ENCODE measurements around the gene HSD17B12. TPM values are rescaled to one million over a fixed set of nuclear protein-coding genes. Genes with fewer than 3 reads are reported as not detected.

HSD17B12 gene
- total RNA-seq, 2 experiments from 2014 or later: 31.7 to 33.8 TPM

GRCh38 chr11:43789700-43790443, 109.3 kb downstream of the HSD17B12 start:
- H3K4me1 Mint-ChIP-seq (ENCODE audit: low read depth): no peaks in the 10 kb centered on the region
- H3K27me3 Mint-ChIP-seq (ENCODE audit: low read depth): no peaks in the 10 kb centered on the region
- CTCF ChIA-PET: no interaction called here
- peaks cover 11% of the 10 kb centered on the region for H3K36me3 Mint-ChIP-seq (ENCODE audit: low read depth)
- no peak overlapping the region for H3K4me3 Mint-ChIP-seq
- intact Hi-C loops (cut with micrococcal nuclease): no loop called here
- DNase-seq: no peak
- no peak overlapping the region for H3K27ac Mint-ChIP-seq
- H3K9me3 Mint-ChIP-seq: peaks cover 3% of the 10 kb centered on the region

- no peak for DNase-seq
- H3K36me3 Mint-ChIP-seq (ENCODE audit: low read depth): peaks cover 9% of the 10 kb centered on the region
- no peak overlapping the region for H3K27ac Mint-ChIP-seq
- H3K4me1 Mint-ChIP-seq (ENCODE audit: low read depth): no peaks in the 10 kb centered on the region
- CTCF ChIA-PET: no interaction called here
- H3K27me3 Mint-ChIP-seq (ENCODE audit: low read depth): no peaks in the 10 kb centered on the region
- no peak overlapping the region for H3K4me3 Mint-ChIP-seq
- intact Hi-C loops (cut with micrococcal nuclease): no loop called here
- no peaks in the 10 kb centered on the region for H3K9me3 Mint-ChIP-seq
Measured at GRCh38 chr11:43790444-43790794, 109.9 kb downstream of the HSD17B12 start.

GRCh38 chr11:43797337-43797736, 116.8 kb downstream of the HSD17B12 start:
- Mint-ChIP-seq H3K27me3 (ENCODE audit: low read depth) (no peaks in the 10 kb centered on the region), H3K4me1 (ENCODE audit: low read depth) (no peaks in the 10 kb centered on the region), H3K36me3 (ENCODE audit: low read depth) (peaks cover 26% of the 10 kb centered on the region), H3K9me3 (no peaks in the 10 kb centered on the region), H3K4me3 (no peak overlapping the region), H3K27ac (no peak overlapping the region)
- intact Hi-C loops (cut with micrococcal nuclease): no loop called here
- CTCF ChIA-PET: no interaction called here
- DNase-seq: no peak

DNA sequence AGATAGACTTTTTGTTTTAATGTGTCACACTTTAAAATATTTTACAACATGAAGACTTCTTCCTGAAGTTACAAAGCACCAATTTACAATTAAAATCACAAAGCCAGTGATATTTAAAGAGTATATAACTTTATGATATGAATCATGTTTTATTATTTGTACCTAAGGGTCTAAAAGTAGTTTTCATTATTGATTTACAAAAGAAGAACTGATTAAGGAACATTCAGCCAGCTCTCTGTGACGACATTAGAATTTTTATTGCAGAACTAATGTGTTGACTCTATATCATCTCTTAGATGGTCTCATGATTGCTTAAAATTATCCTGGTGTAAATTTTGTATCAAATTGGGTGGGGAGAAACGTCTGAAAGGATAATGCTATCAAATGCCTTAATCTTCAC, 117.3 kb downstream of the HSD17B12 start:
- Mint-ChIP-seq H3K4me1 (ENCODE audit: low read depth) (no peaks in the 10 kb centered on the region), H3K4me3 (no peak overlapping the region), H3K36me3 (ENCODE audit: low read depth) (peaks cover 26% of the 10 kb centered on the region), H3K27me3 (ENCODE audit: low read depth) (no peaks in the 10 kb centered on the region), H3K27ac (no peak overlapping the region), H3K9me3 (no peaks in the 10 kb centered on the region)
- intact Hi-C loops (cut with micrococcal nuclease): no loop called here
- DNase-seq: no peak
- CTCF ChIA-PET: no interaction called here

- Mint-ChIP-seq H3K36me3 (ENCODE audit: low read depth) (peaks cover 44% of the 10 kb centered on the region), H3K4me1 (ENCODE audit: low read depth) (no peaks in the 10 kb centered on the region), H3K4me3 (no peak overlapping the region), H3K27ac (no peak overlapping the region), H3K9me3 (peaks cover 6% of the 10 kb centered on the region), H3K27me3 (ENCODE audit: low read depth) (no peaks in the 10 kb centered on the region)
- DNase-seq: no peak
- CTCF ChIA-PET: no interaction called here
- intact Hi-C loops (cut with micrococcal nuclease): no loop called here
Measured at GRCh38 chr11:43802509-43802908, 122.0 kb downstream of the HSD17B12 start.

GRCh38 chr11:43803766-43804165, 123.2 kb downstream of the HSD17B12 start:
- Mint-ChIP-seq H3K27ac (no peak overlapping the region), H3K4me1 (ENCODE audit: low read depth) (no peaks in the 10 kb centered on the region), H3K9me3 (peaks cover 6% of the 10 kb centered on the region), H3K27me3 (ENCODE audit: low read depth) (no peaks in the 10 kb centered on the region), H3K4me3 (no peak overlapping the region), H3K36me3 (ENCODE audit: low read depth) (peaks cover 41% of the 10 kb centered on the region)
- intact Hi-C loops (cut with micrococcal nuclease): no loop called here
- CTCF ChIA-PET: interaction anchor here (1.3 kb wide), 1 partner anchor 15 kb away, joined by 3 read pairs; no protein-coding TSS in a partner anchor
- no peak for DNase-seq

- no peak for DNase-seq
- Mint-ChIP-seq H3K36me3 (ENCODE audit: low read depth) (peaks cover 25% of the 10 kb centered on the region), H3K27ac (no peak overlapping the region), H3K27me3 (ENCODE audit: low read depth) (no peaks in the 10 kb centered on the region), H3K4me3 (no peak overlapping the region), H3K4me1 (ENCODE audit: low read depth) (no peaks in the 10 kb centered on the region), H3K9me3 (peaks cover 6% of the 10 kb centered on the region)
- intact Hi-C loops (cut with micrococcal nuclease): no loop called here
- CTCF ChIA-PET: no interaction called here
Measured at GRCh38 chr11:43806976-43807375, 126.4 kb downstream of the HSD17B12 start.

- H3K9me3 Mint-ChIP-seq: no peaks in the 10 kb centered on the region
- DNase-seq: no peak
- H3K4me1 Mint-ChIP-seq (ENCODE audit: low read depth): no peaks in the 10 kb centered on the region
- no peak overlapping the region for H3K4me3 Mint-ChIP-seq
- no peaks in the 10 kb centered on the region for H3K27me3 Mint-ChIP-seq (ENCODE audit: low read depth)
- H3K36me3 Mint-ChIP-seq (ENCODE audit: low read depth): peaks cover 11% of the 10 kb centered on the region
- CTCF ChIA-PET: no interaction called here
- no peak overlapping the region for H3K27ac Mint-ChIP-seq
- intact Hi-C loops (cut with micrococcal nuclease): no loop called here
Measured at GRCh38 chr11:43810929-43811596, 130.5 kb downstream of the HSD17B12 start.

DNA sequence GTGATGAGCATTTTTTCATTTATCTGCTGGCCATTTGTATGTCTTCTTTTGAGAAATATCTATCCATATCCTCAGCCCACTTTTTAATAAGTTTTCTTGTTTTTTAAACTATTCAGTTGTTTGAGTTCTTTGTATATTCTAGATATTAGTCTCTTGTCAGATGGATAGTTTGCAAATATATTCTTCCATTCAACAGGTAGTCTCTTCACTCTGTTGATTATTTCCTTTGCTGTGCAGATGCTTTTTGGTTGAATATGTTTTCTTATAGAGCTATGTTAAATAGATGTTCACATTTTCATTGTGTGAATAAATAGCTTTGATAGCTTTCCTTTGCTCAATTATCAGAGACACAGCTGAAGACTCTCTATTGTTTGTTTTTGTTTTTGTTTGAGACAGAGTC, 131.9 kb downstream of the HSD17B12 start:
- Mint-ChIP-seq H3K36me3 (ENCODE audit: low read depth) (peaks cover 14% of the 10 kb centered on the region), H3K4me3 (no peak overlapping the region), H3K9me3 (no peaks in the 10 kb centered on the region), H3K27me3 (ENCODE audit: low read depth) (no peaks in the 10 kb centered on the region), H3K4me1 (ENCODE audit: low read depth) (no peaks in the 10 kb centered on the region), H3K27ac (no peak overlapping the region)
- CTCF ChIA-PET: no interaction called here
- no peak for DNase-seq
- intact Hi-C loops (cut with micrococcal nuclease): no loop called here

DNA sequence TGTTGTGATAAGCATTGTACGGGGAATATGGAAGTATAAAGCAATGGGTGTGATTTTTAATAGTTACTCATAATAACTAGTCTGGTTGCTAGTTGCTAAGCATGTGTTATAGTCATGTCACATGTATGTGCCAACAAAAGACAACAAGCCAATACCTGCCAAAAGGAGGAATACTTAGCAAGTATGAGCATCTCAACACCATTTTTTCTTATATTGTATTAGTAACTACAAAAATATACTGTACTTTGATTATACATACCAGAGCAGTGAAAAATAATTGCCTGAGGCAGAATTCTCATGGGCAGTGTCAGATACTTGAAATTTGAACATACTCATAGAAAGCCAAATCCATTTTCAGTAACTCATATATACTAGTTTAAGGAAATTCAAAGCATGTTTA, 137.7 kb downstream of the HSD17B12 start:
- no peaks in the 10 kb centered on the region for H3K9me3 Mint-ChIP-seq
- intact Hi-C loops (cut with micrococcal nuclease): no loop called here
- no peaks in the 10 kb centered on the region for H3K4me1 Mint-ChIP-seq (ENCODE audit: low read depth)
- CTCF ChIA-PET: no interaction called here
- DNase-seq: no peak
- H3K27ac Mint-ChIP-seq: no peak overlapping the region
- no peaks in the 10 kb centered on the region for H3K27me3 Mint-ChIP-seq (ENCODE audit: low read depth)
- no peak overlapping the region for H3K4me3 Mint-ChIP-seq
- H3K36me3 Mint-ChIP-seq (ENCODE audit: low read depth): peaks cover 32% of the 10 kb centered on the region

DNA sequence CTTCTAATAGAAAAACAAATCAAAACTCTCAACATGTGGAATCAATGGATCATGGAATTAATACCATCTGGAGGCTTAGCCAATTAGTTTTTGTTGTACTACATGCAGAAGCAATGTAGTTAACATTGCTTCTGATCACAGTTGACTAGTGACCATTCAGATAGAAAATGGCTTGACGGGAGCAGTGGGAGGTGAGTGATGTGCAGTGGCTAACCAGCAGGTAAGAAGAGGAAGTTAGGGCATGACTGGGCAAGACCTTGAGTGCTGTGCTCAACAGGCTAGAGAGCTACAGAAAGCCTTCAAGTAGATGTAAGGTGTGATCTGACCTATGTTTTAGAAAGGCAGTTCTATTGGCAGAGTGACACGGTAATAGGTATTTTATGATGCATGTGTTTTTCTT, 139.4 kb downstream of the HSD17B12 start:
- Mint-ChIP-seq H3K27ac (no peak overlapping the region), H3K9me3 (no peaks in the 10 kb centered on the region), H3K4me3 (no peak overlapping the region), H3K4me1 (ENCODE audit: low read depth) (no peaks in the 10 kb centered on the region), H3K36me3 (ENCODE audit: low read depth) (peaks cover 32% of the 10 kb centered on the region), H3K27me3 (ENCODE audit: low read depth) (no peaks in the 10 kb centered on the region)
- intact Hi-C loops (cut with micrococcal nuclease): no loop called here
- CTCF ChIA-PET: interaction anchor here (0.5 kb wide), 1 partner anchor 249 kb away, joined by 3 read pairs; no protein-coding TSS in a partner anchor
- no peak for DNase-seq

- no peaks in the 10 kb centered on the region for H3K4me1 Mint-ChIP-seq (ENCODE audit: low read depth)
- H3K36me3 Mint-ChIP-seq (ENCODE audit: low read depth): peaks cover 18% of the 10 kb centered on the region
- intact Hi-C loops (cut with micrococcal nuclease): no loop called here
- H3K4me3 Mint-ChIP-seq: no peak overlapping the region
- H3K27me3 Mint-ChIP-seq (ENCODE audit: low read depth): no peaks in the 10 kb centered on the region
- H3K27ac Mint-ChIP-seq: no peak overlapping the region
- DNase-seq: no peak
- no peaks in the 10 kb centered on the region for H3K9me3 Mint-ChIP-seq
- CTCF ChIA-PET: interaction anchor here (0.6 kb wide), 1 partner anchor 58 kb away, joined by 4 read pairs; no protein-coding TSS in a partner anchor
Measured at GRCh38 chr11:43823316-43823715, 142.8 kb downstream of the HSD17B12 start.

DNA sequence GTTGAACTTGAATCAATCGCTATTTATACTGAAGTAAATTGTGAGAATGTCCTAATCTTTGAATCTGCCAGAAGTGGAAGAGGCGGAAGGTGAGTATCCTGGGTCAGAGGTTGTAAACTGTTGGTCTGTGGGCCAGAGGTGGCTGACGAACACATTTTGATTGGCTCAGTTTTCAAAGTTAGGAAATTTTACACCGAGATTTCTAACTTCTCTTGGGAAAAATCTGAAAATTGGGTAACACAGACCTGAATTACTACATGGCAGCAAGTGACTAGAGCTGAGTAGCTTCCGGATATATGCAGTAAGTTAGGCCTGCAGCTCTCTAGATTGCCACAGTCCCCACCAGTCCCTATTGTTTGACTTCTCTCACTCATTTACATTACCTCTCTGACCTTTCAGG, 143.3 kb downstream of the HSD17B12 start:
- intact Hi-C loops (cut with micrococcal nuclease): no loop called here
- no peak for DNase-seq
- no peaks in the 10 kb centered on the region for H3K4me1 Mint-ChIP-seq (ENCODE audit: low read depth)
- H3K4me3 Mint-ChIP-seq: no peak overlapping the region
- no peaks in the 10 kb centered on the region for H3K9me3 Mint-ChIP-seq
- CTCF ChIA-PET: interaction anchor here (0.6 to 0.7 kb wide), 2 partner anchors 58 to 66 kb away, joined by 3 to 4 read pairs; no protein-coding TSS in a partner anchor
- H3K27ac Mint-ChIP-seq: no peak overlapping the region
- H3K27me3 Mint-ChIP-seq (ENCODE audit: low read depth): no peaks in the 10 kb centered on the region
- peaks cover 18% of the 10 kb centered on the region for H3K36me3 Mint-ChIP-seq (ENCODE audit: low read depth)
